GM10266 (cell line): Measurements from ENCODE around the gene TADA3.

ENCODE experiments used
- DNase-seq: peaks from one replicate; pipeline ENCODE4 v3.0.0; 2012; ENCODE audit errors: extremely low spot score
- TF ChIP-seq, protein P1 (sequence below): IDR thresholded peaks from 2 replicates; pipeline ENCODE4 v1.5.1; 2012; ENCODE audit warnings: mild to moderate bottlenecking, low read depth; ENCODE audit not compliant: control insufficient read depth, insufficient read depth; ENCODE audit errors: missing control alignments

Gene TADA3

DNA sequence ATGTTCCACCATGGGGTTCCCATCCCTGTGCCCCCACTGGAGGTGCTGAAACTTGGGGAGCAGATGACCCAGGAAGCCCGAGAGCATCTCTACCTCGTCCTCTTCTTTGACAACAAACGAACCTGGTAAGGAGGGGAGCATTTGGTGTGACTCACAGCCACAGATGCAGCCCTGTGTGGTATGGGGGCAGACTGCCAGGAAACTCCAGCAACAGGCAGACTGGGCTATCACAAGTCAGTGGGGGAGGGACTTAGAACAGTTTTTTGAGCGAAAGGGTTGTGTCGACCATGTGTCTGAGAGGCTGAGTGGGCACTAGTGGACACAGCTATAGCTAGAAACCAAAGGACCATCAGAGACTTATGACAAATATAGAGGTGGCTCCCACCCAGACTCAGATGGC, 45.9 kb downstream of the TADA3 start:
- no peak for DNase-seq
- TF ChIP-seq, protein P1, sequence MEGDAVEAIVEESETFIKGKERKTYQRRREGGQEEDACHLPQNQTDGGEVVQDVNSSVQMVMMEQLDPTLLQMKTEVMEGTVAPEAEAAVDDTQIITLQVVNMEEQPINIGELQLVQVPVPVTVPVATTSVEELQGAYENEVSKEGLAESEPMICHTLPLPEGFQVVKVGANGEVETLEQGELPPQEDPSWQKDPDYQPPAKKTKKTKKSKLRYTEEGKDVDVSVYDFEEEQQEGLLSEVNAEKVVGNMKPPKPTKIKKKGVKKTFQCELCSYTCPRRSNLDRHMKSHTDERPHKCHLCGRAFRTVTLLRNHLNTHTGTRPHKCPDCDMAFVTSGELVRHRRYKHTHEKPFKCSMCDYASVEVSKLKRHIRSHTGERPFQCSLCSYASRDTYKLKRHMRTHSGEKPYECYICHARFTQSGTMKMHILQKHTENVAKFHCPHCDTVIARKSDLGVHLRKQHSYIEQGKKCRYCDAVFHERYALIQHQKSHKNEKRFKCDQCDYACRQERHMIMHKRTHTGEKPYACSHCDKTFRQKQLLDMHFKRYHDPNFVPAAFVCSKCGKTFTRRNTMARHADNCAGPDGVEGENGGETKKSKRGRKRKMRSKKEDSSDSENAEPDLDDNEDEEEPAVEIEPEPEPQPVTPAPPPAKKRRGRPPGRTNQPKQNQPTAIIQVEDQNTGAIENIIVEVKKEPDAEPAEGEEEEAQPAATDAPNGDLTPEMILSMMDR: no peak

DNA sequence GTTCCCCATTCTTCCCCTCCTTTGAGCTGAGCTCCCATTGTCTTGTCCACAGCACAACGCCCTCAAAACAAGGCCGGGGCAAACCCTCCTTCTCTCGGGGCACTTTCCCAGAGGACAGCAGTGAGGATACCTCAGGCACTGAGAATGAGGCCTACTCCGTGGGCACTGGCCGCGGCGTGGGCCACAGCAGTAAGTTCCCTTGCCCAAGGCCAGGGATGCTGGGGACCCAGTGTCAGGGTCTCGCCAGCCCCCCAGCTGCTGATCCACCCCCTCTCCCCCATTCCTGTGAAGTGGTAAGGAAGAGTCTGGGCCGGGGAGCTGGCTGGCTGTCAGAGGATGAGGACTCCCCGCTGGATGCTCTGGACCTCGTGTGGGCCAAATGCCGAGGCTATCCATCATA, 46.8 kb downstream of the TADA3 start:
- DNase-seq: no peak
- TF ChIP-seq, protein P1: no peak

DNA sequence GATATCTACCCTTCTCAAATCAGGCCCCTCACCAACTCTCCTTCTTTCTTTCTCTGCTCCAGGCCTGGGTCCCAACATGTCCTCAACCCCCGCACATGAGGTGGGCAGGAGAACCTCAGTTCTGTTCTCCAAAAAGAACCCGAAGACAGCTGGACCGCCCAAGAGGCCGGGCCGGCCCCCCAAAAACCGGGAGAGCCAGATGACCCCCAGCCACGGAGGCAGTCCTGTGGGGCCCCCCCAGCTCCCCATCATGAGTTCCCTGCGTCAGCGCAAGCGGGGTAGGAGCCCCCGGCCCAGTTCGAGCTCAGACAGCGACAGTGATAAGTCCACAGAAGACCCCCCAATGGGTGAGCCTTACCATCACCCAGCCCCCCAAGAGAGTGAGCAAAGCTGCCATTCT, 48.1 kb downstream of the TADA3 start:
- DNase-seq: no peak
- TF ChIP-seq, protein P1: no peak

DNA sequence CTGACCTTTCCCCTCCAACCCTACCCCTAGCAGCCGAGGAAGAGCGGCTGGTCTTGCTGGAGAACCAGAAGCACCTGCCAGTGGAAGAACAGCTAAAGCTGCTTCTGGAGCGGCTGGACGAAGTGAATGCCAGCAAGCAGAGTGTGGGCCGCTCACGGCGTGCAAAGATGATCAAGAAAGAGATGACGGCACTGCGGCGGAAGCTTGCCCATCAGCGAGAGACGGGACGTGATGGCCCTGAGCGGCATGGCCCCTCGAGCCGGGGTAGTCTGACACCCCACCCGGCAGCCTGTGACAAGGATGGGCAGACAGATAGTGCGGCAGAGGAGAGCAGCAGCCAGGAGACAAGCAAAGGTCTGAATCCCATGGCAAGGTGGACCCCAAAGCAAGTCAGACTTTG, 48.7 kb downstream of the TADA3 start:
- TF ChIP-seq, protein P1: no peak
- DNase-seq: no peak

DNA sequence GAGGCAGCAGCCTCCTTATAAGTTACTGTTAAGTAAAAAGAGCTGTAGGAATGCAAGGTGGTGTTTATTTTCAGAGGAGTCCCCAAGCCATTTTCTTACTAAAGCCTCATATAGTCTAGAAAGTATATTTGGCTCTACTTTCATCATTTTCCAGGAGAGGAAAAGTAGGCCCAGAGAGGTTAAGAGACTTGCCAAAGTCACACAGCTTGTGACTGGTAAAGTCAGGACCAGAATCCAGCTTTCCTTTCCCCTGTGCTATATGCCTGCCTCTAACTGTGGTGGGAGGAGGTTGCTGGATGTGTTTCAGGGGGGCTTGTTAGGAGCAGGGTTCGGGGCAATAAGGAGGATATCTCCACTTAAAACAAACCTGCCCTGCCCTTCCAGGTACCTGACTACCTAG, 49.7 kb downstream of the TADA3 start:
- TF ChIP-seq, protein P1: no peak
- DNase-seq: no peak

DNA sequence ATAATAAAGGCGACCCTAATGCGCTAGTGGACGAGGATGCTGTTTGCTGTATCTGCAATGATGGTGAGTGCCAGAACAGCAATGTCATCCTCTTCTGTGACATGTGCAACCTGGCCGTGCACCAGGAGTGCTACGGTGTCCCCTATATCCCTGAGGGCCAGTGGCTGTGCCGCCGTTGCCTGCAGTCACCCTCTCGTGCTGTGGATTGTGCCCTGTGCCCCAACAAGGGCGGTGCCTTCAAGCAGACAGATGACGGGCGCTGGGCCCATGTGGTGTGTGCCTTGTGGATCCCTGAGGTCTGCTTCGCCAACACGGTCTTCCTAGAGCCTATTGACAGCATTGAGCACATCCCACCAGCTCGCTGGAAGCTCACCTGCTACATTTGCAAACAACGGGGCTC, 53.1 kb downstream of the TADA3 start:
- TF ChIP-seq, protein P1: no peak
- DNase-seq: no peak

DNA sequence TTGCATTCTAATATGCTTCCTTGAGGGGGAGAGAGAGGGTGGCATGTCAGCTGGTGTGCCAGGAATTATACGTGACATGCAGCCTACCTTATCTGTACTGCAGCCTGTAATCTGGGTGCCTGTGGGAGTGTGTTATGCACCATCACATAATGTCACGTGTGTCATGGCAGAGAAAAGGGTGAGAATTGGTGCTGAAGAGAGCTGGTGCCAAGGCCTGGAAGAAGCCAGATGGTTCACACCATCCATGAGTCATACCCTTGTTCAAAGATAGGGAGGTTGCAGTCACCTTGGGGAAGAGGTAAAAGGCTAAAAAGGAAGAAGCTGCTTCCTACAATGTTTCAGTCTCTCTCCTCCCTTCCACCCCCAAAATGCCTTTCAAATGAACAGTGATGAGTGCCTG, 55.4 kb downstream of the TADA3 start:
- no peak for DNase-seq
- TF ChIP-seq, protein P1: no peak
